ENCODE results near the gene PAN3.

The PAN3 gene

GRCh38 chr13:28319528-28319927 lies 181.2 kb downstream of the PAN3 start:
- ChIA-PET POLR2A (no interaction called here), CTCF (interaction anchor here (0.7 kb wide), 1 partner anchor 1229 kb away, joined by 3 read pairs; no protein-coding TSS in a partner anchor)
- TF ChIP-seq EGR2 (tag by site-specific recombination; IDR thresholded peaks at IDR 0.05; ENCODE audit: low read depth) (no peak), ZNF19 (tag by site-specific recombination; IDR thresholded peaks at IDR 0.05; ENCODE audit: low read depth) (no peak), ZNF366 (tag by site-specific recombination; conservative IDR thresholded peaks at IDR 0.05) (no peak), ZBTB21 (tag by site-specific recombination; IDR thresholded peaks at IDR 0.05) (no peak), KLF1 (tag by site-specific recombination; IDR thresholded peaks at IDR 0.05) (no peak), ZNF350 (tag by site-specific recombination; IDR thresholded peaks at IDR 0.05) (no peak), ZNF16 (tag by site-specific recombination; IDR thresholded peaks at IDR 0.05; ENCODE audit: low read depth) (no peak), ZNF138 (tag by site-specific recombination; IDR thresholded peaks at IDR 0.05; ENCODE audit: borderline replicate concordance) (no peak)
- H3K36me3 ChIP-seq (ENCODE audit: control insufficient read depth in 2 of 2, insufficient read depth in 1 of 2, low read length in 2 of 2): no peaks in the 10 kb centered on the region
- H3K4me1 ChIP-seq (ENCODE audit: control insufficient read depth, insufficient read depth, low read length): no peaks in the 10 kb centered on the region; the same call in 1 of the 2 replicates
- H3K4me3 ChIP-seq (ENCODE audit: low read depth, low read length): no peak overlapping the region
- no peak overlapping the region for H3K27ac ChIP-seq (ENCODE audit: extremely low read depth, low read depth, low read length)
- no peaks in the 10 kb centered on the region for H3K9me3 ChIP-seq (ENCODE audit: control insufficient read depth, insufficient read depth, low read depth, low read length)

DNA sequence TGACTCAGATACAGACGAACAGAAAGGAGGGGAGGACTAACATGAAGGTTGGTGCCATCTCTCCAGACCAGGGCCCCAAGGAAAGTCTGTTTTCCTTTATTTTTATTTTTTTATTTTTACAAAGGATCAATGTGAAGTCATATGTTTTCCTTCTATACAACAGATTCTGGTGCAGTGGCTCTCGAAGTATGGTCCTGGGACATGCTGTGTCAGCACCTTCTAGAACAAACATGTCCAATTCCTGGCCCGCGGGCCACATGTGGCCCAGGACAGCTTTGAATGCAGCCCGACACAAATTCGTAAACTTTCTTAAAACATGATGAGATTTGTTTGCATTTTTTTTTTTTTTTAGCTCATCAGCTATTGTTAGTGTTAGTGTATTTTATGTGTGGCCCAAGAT lies 181.9 kb downstream of the PAN3 start:
- ChIA-PET POLR2A (no interaction called here), CTCF (no interaction called here)
- Histone ChIP-seq H3K9me3 (ENCODE audit: control insufficient read depth, insufficient read depth, low read depth, low read length) (no peaks in the 10 kb centered on the region), H3K27ac (ENCODE audit: extremely low read depth, low read depth, low read length) (no peak overlapping the region), H3K4me1 (ENCODE audit: control insufficient read depth, insufficient read depth, low read length) (no peaks in the 10 kb centered on the region; the same call in 1 of the 2 replicates), H3K4me3 (ENCODE audit: low read depth, low read length) (no peak overlapping the region), H3K36me3 (ENCODE audit: control insufficient read depth in 2 of 2, insufficient read depth in 1 of 2, low read length in 2 of 2) (no peaks in the 10 kb centered on the region)
- TF ChIP-seq ZNF530 (tag by site-specific recombination; IDR thresholded peaks at IDR 0.05; ENCODE audit: low read depth) (no peak), SETDB1 (IDR thresholded peaks at IDR 0.05; ENCODE audit: insufficient read length, low read length) (no peak), OVOL3 (tag by site-specific recombination; IDR thresholded peaks at IDR 0.05) (no peak), ZNF558 (tag by site-specific recombination; IDR thresholded peaks at IDR 0.05) (no peak), ZNF654 (tag by site-specific recombination; IDR thresholded peaks at IDR 0.05; ENCODE audit: low read depth) (no peak), SP3 (tag by site-specific recombination; IDR thresholded peaks at IDR 0.05) (no peak), ZNF423 (tag by site-specific recombination; IDR thresholded peaks at IDR 0.05) (no peak), ZNF148 (tag by site-specific recombination; IDR thresholded peaks at IDR 0.05; ENCODE audit: borderline replicate concordance) (no peak)
- TF ChIP-seq, protein P1, sequence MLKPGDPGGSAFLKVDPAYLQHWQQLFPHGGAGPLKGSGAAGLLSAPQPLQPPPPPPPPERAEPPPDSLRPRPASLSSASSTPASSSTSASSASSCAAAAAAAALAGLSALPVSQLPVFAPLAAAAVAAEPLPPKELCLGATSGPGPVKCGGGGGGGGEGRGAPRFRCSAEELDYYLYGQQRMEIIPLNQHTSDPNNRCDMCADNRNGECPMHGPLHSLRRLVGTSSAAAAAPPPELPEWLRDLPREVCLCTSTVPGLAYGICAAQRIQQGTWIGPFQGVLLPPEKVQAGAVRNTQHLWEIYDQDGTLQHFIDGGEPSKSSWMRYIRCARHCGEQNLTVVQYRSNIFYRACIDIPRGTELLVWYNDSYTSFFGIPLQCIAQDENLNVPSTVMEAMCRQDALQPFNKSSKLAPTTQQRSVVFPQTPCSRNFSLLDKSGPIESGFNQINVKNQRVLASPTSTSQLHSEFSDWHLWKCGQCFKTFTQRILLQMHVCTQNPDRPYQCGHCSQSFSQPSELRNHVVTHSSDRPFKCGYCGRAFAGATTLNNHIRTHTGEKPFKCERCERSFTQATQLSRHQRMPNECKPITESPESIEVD (tag by site-specific recombination; IDR thresholded peaks at IDR 0.05): no peak

- ChIA-PET CTCF (no interaction called here), POLR2A (no interaction called here)
- Histone ChIP-seq H3K9me3 (ENCODE audit: control insufficient read depth, insufficient read depth, low read depth, low read length) (no peaks in the 10 kb centered on the region), H3K4me3 (ENCODE audit: low read depth, low read length) (no peak overlapping the region), H3K27ac (ENCODE audit: extremely low read depth, low read depth, low read length) (no peak overlapping the region), H3K4me1 (ENCODE audit: control insufficient read depth, insufficient read depth, low read length) (no peaks in the 10 kb centered on the region; the same call in 1 of the 2 replicates), H3K36me3 (ENCODE audit: control insufficient read depth in 2 of 2, insufficient read depth in 1 of 2, low read length in 2 of 2) (no peaks in the 10 kb centered on the region)
- no peak for TF ChIP-seq ZFHX2 (tag by site-specific recombination; conservative IDR thresholded peaks at IDR 0.05)
These were observed 182.7 kb downstream of the PAN3 start for GRCh38 chr13:28320884-28321574.

Data from HEK293 (cell line).